GM12891 (cell line): ENCODE results near the gene SLC33A1.
"Not testable (repeated sequence)": the region's sequence is repeated elsewhere in the genome, so short reads cannot be mapped to it uniquely, and the experiment has no call there.

Experiments used
- DNase-seq: peaks from one replicate; pipeline ENCODE4 v3.0.0; 2011; ENCODE audit warnings: low spot score; ENCODE audit not compliant: insufficient read length
- FAIRE-seq: peaks from 2 replicates; lab custom pipeline; 2011; peaks lifted over from hg19 to GRCh38; lab: Jason Lieb, UNC
- PAX5 ChIP-seq: IDR thresholded peaks from 2 replicates; pipeline ENCODE4 v1.6.1; 2011; ENCODE audit warnings: low read length, moderate library complexity, mild to moderate bottlenecking; ENCODE audit not compliant: insufficient read depth, severe bottlenecking
- POLR2A ChIP-seq: IDR thresholded peaks from 2 replicates; pipeline ENCODE4 v1.6.1; 2011; ENCODE audit warnings: low read depth, low read length, control low read depth
- POLR2AphosphoS5 ChIP-seq: IDR thresholded peaks from 2 replicates; pipeline ENCODE4 v1.6.1; 2011; ENCODE audit warnings: low read depth, low read length, control low read depth
- POU2F2 ChIP-seq: IDR thresholded peaks from 2 replicates; pipeline ENCODE4 v1.6.1; 2011; ENCODE audit warnings: low read depth, mild to moderate bottlenecking, control low read depth, low read length, moderate library complexity
- SPI1 ChIP-seq: IDR thresholded peaks from 2 replicates; pipeline ENCODE4 v1.6.1; 2011; ENCODE audit warnings: low read depth, low read length, control low read depth
- TAF1 ChIP-seq: IDR thresholded peaks from 2 replicates; pipeline ENCODE4 v1.6.1; 2011; ENCODE audit warnings: low read depth, low read length, control low read depth

Gene SLC33A1

DNA sequence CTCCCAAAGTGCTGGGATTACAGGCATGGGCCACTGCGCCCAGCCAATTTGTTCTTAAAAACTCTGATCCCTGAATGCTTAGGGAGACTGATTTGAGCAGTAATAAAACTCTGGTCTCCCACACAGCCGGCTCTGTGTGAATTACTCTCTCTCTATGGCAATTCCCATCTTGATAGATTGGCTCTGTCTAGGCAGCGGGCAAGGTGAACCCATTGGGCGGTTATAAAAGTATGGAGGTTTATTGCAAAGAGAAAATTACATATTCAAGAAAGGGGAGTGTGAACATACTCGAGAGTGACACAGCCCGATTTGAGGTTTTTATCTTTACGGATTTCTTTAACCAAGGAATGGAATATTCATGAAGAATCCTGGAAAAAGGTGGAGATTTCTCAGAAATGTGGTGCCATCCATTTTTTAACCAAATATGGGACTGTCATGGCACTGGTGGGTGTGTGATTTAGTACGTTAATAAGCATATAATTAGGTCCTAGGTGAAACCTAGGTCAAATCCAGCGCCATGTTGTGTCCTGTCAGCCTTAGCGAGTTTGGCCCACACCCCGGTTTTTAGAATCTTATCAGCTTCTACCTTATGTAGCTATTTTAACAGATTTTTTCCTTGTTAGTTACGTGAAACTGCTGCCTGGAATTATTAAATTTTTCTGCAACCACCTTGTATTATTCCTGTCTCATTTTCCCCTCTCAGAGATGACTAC lies 9.0 kb upstream of the SLC33A1 start:
- no peak for TF ChIP-seq POU2F2
- DNase-seq (no peak), FAIRE-seq (no peak)

DNA sequence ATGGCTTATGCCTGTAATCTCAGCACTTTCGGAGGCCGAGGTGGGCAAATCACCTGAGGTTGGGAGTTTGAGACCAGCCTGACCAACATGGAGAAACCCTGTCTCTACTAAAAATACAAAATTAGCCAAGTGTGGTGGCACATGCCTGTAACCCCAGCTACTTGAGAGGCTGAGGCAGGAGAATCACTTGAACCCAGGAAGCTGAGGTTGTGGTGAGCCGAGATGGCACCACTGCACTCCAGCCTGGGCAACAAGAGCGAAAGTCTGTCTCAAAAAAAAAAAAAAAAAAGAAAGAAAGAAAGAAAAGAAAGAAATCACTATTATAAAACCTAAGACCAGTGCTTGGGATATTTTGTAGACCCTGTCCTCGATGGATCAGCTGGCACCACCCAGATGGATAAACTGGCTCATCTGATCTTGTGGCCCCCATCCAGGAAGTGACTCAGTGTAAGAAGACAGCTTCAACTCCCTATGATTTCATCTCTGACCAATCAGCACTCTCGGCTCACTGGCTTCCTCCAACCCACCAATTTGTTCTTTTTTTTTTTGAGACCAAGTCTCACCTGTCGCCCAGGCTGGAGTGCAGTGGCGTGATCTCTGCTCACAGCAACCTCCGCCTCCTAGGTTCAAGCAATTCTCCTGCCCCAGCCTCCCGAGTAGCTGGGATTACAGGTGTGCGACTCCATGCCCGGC lies 8.2 kb upstream of the SLC33A1 start:
- not testable (repeated sequence) for DNase-seq

DNA sequence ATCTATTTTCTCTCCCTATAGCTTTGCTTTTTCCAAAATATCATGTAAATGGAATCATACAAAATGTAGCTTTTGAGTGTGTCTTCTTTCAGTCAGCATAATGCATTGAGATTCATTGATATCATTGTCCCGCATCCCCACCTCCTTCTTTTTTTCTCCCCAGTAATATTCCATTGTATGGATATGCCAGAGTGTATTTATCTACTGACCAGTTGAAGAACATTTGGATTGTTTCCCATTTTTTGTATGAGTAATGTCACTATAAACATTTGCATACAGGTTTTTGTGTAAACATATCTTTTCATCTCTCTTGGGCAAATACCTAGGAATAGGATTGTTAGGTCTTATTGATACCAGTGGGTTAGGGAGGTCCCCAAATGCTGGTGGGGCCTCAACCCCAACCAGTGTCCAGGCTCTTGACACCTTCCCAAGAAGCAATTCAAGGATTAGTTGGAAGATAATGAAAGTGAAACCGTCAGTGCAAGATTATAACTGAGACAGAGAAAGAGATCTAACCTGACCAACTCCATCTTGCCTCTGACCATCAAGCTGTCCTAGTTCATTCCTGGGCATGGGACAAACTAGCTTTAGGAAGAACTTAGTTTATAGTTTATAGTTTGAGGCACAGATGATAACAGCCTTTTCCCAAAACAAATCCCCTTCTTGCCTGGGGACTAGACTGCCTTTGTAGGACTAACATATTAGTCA lies 7.4 kb upstream of the SLC33A1 start:
- FAIRE-seq = peak; percentile 16

More for the DNA sequence above, 8.2 kb upstream of the SLC33A1 start:
- FAIRE-seq = not testable (repeated sequence)

DNA sequence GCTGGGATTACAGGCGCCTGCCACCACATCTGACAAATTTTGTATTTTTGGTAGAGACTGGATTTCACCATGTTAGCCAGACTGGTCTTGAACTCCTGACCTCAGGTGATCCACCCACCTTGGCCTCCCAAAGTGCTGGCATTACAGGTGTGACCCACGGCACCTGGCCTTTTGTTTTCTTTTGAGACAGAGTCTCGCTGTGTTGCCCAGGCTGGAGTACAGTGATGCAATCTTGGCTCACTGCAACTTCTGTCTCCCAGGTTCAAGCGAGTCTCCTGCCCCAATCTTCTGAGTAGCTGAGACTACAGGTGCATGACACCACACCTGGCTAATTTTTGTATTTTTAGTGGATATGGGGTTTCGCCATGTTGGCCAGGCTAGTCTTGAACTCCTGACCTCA lies 6.2 kb upstream of the SLC33A1 start:
- FAIRE-seq, DNase-seq: not testable (repeated sequence)

More for the DNA sequence above, 7.4 kb upstream of the SLC33A1 start:
- TF ChIP-seq TAF1 (no peak), SPI1 (no peak), PAX5 (no peak), POU2F2 (no peak)
- DNase-seq = no peak

DNA sequence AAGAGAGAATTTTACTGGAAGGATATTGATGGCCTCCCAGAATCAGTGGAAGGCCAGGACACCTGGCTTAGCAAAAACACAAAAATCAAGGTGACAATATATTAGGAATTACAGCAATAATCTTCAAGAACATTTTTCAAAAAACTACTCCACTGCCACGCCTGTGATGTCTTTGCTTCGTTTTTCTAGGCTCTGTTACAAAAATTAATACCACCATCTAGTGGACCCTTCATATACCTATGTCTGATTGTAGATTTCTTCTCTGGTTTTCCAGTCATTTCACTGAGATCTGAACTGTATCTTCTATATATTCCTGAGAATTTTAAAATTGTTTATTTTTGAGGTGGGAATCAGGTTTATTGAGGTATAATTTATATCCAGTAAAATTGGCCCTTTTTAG lies 5.6 kb upstream of the SLC33A1 start:
- no peak for TF ChIP-seq TAF1
- TF ChIP-seq POLR2A = no peak
- TF ChIP-seq PAX5 = no peak
- TF ChIP-seq SPI1 = no peak
- TF ChIP-seq POLR2AphosphoS5 = no peak
- no peak for TF ChIP-seq POU2F2
- FAIRE-seq = no peak
- no peak for DNase-seq

DNA sequence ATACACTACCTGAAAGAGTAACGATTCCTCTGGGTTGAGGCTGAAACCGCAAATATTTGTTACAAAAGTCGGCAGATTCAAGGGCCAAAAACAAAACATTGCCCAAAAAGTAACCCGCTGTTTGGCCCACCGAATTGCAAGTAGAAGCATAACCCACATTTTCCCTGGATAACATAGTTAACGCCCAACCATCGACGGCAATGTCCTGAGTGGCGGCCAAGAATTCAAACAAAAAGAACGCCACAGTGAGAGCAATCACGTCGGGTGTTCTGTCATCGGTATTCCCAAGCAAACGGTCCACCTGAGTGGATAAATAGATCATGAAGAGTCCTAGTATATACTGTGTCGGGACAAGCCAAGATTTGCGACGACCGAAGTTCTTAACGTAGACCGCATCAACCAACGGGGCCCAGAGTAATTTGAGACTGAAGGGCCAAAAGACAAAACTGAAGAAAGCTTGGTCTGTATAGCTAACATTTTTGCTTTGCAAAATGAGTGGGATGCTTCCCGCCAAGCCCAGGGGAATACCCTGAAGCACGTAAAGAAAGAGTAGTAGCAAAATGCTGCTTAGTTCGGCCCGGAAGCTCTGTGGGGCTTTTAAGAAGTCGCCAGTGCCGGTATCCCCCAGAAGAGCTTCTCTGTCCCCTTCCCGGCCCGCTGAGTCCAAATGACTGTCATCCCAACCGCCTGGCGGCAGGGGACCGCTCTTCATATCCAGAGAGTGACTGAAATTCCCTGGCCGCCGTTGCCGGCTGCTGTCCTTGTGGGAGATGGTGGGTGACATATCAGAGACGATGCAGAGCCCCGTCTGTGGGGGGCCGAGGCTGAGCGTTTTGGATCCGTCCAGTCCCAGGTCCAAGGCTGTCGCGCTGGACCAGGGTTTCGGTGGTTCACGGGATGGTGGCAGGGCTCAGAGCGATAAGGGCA lies 750 bp downstream of the SLC33A1 start:
- no peak for FAIRE-seq
- TF ChIP-seq TAF1 = no peak
- TF ChIP-seq POU2F2 = no peak
- no peak; the same call in 1 of the 2 replicates for TF ChIP-seq POLR2A
- no peak for TF ChIP-seq SPI1
- TF ChIP-seq POLR2AphosphoS5 = no peak
- no peak for TF ChIP-seq PAX5
- DNase-seq = no peak

DNA sequence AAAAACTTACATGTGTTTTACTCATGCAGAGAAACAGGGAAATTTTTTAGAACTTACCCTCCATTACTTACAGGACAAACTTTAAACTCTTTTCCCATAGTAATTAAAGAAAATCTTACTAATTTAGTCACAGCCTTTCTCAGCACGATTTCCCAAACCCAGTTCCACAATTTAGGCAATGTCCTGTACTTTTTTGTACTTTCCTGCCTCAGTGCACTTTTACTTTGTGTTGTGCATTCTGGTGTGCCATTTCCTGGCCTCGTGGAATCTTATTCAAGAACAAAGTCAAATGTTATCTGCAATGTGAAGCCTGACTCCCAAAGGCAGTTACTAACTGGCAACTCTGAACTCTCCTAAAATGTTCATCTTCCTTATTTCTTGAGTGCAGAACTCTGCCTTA lies 1.9 kb downstream of the SLC33A1 start:
- FAIRE-seq (no peak), DNase-seq (no peak)
- TF ChIP-seq POU2F2 (no peak), POLR2A (no peak), TAF1 (no peak), SPI1 (no peak), POLR2AphosphoS5 (no peak), PAX5 (no peak)

DNA sequence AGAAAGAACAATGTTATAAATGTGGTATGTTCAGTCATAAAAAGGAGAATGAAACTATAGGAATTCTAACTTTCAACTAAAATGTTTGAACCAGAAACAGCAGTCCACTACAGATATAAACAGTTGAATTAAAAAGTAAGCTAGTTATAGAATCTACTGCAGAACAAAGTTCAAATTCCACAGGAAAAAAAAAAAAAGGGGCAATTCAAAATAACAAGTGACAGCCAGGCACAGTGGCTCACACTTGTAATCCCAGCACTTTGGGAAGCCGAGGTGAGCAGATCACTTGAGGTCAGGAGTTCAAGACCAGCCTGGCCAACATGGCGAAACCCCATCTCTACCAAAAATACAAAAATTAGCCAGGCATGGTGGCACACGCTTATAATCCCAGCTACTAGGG lies 4.8 kb downstream of the SLC33A1 start:
- not testable (repeated sequence) for FAIRE-seq, DNase-seq

DNA sequence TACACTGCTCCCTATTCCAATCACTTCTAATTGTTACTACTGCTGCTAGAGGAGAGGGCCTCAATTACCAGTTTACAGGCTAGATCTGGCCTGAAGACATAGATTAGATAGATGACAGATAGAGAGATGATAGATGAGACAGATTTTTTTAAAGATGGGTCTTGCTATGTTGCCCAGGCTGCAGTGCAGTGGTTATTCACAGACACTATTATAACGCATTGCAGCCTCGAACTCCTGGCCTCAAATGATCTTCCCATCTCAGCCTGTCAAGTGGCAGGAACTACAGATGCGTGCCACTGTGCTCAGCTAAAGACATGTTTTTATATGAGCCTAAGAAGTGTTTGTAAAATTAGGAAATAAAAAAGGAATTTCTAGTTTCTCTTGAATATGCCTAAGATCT lies 6.2 kb downstream of the SLC33A1 start:
- FAIRE-seq (no peak), DNase-seq (no peak)
- TF ChIP-seq TAF1 (no peak), POLR2A (no peak), PAX5 (no peak), POU2F2 (no peak), SPI1 (no peak), POLR2AphosphoS5 (no peak)

DNA sequence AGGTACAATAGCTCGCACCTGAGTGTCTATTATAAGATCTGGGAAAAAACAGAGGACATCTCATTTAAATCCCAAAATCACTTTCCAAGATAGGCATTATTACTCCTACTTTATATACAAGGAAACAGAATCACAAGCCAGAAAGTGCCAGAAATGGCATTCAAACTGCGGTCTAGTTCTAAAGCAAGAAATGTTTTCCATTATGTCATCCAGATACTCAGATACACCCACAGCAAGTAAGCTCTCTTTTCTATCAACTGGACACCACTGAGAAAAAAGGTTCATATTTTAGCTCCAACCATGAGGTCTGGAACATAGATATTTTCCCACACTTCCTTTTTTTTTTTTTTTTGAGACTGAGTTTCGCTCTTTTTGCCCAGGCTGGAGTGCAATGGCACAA lies 8.1 kb downstream of the SLC33A1 start:
- no peak for FAIRE-seq
- no peak for TF ChIP-seq PAX5
- 0 out of 2 replicates have a peak, but pooled peaks have one; percentile 4 for TF ChIP-seq SPI1
- TF ChIP-seq POLR2A = no peak
- no peak for TF ChIP-seq TAF1
- no peak for DNase-seq

DNA sequence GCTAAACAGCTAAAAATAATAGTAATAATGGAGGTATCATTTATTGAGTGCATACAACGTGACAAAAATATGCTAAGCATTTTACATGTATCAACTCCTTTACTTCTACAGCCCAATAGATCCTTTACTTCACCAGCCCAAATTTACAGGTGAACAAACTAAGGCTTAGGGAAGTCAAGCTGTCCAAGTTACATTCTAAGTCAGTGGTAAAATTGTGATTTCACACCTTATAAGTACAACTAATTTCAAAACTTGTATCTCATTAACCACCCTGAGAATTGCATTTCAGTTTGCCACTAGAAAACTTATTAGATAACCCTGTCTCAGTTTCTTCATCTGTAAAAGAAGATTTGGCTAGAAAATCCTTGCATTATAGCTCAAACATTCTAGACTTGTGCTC lies 10.7 kb downstream of the SLC33A1 start:
- no peak for TF ChIP-seq POU2F2
- no peak for TF ChIP-seq PAX5
- no peak for TF ChIP-seq TAF1
- TF ChIP-seq POLR2A = no peak
- no peak for TF ChIP-seq POLR2AphosphoS5
- TF ChIP-seq SPI1 = no peak
- FAIRE-seq = no peak

More for the DNA sequence above, 10.7 kb downstream of the SLC33A1 start:
- DNase-seq = no peak
